HG03432 (cell line): Measurements from ENCODE around the gene CYTH2.
A peak's percentile ranks its signal among the peaks of the same experiment; 100 is the strongest.

ENCODE experiments used
- ATAC-seq: cut with Tn5 transposase; IDR thresholded peaks from one replicate; pipeline ENCODE4 v1.9.1; 2021; ENCODE audit warnings: mild to moderate bottlenecking, moderate library complexity; ENCODE audit not compliant: unreplicated experiment

The CYTH2 gene

DNA sequence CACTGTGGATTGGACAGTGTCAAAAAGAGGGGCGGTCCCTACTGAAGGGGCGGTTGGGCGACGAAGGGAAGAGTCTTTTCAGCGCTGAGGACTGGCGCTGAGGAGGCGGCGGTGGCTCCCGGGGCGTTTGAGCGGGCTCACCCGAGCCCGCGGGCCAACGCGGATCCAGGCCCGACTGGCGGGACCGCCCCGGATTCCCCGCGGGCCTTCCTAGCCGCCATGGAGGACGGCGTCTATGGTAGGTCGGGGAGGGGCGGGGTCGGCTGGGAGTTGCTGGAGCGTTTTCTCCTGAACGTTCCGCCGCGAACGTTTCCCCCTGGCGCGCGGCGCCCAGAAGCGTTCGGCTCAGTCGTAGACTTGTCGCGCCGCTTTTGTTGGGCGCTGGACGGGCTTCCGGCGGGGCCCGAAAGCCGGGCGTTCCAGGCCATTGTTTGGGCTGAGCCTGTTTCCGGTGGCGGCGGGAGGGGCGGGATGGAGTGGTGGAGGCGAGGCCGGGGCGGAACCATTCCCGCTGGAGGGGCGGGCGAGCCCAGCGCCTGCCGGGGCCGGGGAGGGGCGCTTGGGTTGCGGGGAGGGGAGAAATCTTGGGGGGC, at the start of gene CYTH2:
Gene CYTH2 (plus strand): TSS at position 81 of the 593 bp plus-strand sequence. CDS start 139 bp downstream, at position 220.
- peak; percentile 29 for ATAC-seq

GRCh38 chr19:48421548-48421947, 47.6 kb upstream of the CYTH2 start:
- ATAC-seq = no peak

- ATAC-seq = no peak
These were observed 44.4 kb upstream of the CYTH2 start for GRCh38 chr19:48424694-48425219.

- no peak for ATAC-seq
These were observed 40.5 kb upstream of the CYTH2 start for GRCh38 chr19:48428670-48429069.

DNA sequence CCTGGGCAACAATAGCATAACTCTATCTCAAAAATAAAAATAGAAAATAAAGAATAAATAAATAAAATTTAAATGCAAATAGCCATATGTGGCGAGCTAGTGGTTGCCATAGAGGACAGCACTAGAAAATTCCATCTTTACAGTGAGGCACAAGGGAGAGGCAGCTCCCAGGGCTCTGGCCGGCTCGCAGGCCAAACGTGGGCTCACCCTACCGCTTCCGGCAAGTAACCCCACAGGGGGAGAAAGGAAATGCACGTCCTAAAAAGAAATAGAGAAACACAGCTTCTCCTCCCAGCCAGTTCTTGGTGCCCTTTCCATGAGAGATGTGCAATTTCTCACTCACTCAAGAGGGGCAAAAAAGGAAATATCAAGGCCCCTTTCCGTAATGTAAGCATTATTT, 35.8 kb upstream of the CYTH2 start:
- ATAC-seq = no peak

DNA sequence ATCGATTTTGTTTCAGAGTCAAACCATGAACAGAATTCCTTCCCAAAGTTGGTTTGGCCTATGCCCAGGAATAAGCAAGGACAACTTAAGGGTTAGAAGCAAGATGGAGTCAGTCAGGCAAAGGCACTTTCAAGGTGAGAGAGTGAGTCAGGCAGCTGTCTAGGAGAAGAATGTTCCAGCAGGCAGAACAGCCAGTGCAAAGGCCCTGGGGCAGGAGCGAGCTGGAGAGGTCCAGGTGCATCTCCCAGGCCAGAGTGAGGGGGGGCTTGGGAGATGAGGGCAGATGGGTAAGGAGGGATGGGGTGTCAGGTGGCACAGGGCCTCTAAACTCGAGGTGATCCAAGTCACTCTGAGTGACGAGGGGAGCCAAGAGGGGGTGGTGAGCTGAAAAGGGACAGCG, 32.6 kb upstream of the CYTH2 start:
- ATAC-seq = no peak

- ATAC-seq = no peak
These were observed 27.7 kb upstream of the CYTH2 start for GRCh38 chr19:48441360-48442050.

DNA sequence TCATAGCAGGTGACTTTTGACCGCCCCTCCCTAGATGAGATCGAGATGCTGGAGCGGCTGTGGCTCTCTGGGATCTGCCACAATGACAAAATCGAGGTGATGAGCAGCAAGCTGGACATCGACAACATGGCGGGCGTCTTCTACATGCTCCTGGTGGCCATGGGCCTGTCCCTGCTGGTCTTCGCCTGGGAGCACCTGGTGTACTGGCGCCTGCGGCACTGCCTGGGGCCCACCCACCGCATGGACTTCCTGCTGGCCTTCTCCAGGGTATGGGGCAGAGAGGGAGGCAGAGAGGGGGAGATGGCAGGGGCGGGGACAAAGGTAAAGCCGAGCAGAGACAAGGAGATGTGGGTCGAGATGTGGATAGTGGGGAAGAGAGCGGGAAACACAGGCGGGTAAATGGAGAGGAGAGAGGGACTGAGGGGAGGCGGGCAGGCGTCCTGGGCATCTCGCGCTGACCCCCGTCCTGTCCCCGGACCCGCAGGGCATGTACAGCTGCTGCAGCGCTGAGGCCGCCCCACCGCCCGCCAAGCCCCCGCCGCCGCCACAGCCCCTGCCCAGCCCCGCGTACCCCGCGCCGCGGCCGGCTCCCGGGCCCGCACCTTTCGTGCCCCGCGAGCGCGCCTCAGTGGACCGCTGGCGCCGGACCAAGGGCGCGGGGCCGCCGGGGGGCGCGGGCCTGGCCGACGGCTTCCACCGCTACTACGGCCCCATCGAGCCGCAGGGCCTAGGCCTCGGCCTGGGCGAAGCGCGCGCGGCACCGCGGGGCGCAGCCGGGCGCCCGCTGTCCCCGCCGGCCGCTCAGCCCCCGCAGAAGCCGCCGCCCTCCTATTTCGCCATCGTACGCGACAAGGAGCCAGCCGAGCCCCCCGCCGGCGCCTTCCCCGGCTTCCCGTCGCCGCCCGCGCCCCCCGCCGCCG, 26.8 kb upstream of the CYTH2 start:
- ATAC-seq = no peak

DNA sequence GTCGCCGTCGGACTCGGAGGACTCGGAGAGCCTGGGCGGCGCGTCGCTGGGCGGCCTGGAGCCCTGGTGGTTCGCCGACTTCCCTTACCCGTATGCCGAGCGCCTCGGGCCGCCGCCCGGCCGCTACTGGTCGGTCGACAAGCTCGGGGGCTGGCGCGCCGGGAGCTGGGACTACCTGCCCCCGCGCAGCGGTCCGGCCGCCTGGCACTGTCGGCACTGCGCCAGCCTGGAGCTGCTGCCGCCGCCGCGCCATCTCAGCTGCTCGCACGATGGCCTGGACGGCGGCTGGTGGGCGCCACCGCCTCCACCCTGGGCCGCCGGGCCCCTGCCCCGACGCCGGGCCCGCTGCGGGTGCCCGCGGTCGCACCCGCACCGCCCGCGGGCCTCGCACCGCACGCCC, 25.9 kb upstream of the CYTH2 start:
- ATAC-seq = no peak

GRCh38 chr19:48443731-48444128, 25.4 kb upstream of the CYTH2 start:
- no peak for ATAC-seq

GRCh38 chr19:48444129-48444935, 24.8 kb upstream of the CYTH2 start:
- no peak for ATAC-seq

DNA sequence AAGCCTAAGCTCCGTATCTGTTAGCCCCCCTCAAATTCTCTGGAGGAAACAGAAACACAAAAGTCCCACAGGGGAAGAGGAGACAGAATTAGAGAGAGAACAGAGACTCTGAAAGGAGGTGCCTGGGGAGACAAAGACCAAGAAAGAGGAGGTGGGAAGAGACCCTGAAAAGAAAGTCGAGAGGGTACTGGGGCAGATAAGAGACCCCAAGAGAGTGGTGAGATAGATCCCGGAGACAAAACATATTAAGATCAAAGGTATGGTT, 24.3 kb upstream of the CYTH2 start:
- ATAC-seq = no peak

- peak; percentile 19 for ATAC-seq
These were observed 23.9 kb upstream of the CYTH2 start for GRCh38 chr19:48445256-48445605.

GRCh38 chr19:48445606-48446481, 23.3 kb upstream of the CYTH2 start, which contains the start of gene GRWD1:
Gene GRWD1 (plus strand): TSS chr19:48445983. CDS start chr19:48446006, 23 bp downstream.
- ATAC-seq = peak; percentile 78

DNA sequence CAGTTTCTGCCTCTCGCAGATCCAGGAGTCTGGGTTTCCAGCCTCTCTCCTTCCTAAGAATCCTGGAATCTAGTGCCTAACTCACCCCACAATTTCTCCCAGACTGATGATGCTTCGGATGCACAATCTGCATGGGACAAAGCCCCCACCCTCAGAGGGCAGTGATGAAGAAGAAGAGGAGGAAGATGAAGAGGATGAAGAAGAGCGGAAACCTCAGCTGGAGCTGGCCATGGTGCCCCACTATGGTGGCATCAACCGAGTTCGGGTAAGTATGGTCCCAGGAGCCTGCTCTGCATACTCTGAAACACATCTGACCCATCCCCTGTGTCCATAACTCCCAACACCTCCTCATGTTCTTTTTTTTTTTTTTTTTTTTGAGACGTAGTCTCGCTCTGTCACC, 22.6 kb upstream of the CYTH2 start:
- ATAC-seq = no peak

- no peak for ATAC-seq
These were observed 20.6 kb upstream of the CYTH2 start for GRCh38 chr19:48448563-48448962.

GRCh38 chr19:48450441-48450840, 18.7 kb upstream of the CYTH2 start:
- no peak for ATAC-seq

DNA sequence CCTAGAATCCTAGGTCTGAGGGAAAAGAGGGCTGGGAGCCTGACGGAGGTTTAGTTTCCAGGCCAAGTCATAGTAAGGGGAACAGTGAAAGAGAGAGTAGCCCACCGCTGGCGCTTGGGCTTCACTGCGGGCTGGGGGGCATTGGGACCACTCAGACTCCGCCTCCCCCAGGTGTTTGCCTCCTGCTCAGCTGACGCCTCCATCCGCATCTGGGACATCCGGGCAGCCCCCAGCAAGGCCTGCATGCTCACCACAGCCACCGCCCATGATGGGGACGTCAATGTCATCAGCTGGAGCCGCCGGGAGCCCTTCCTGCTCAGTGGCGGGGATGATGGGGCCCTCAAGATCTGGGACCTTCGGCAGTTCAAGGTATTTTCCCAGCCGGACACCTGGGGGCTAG, 18.3 kb upstream of the CYTH2 start:
- no peak for ATAC-seq

GRCh38 chr19:48451624-48452023, 17.5 kb upstream of the CYTH2 start:
- no peak for ATAC-seq
